Hypothalamus (tissue), 51 donors: ENCODE measurements around the gene NMNAT3.

Source experiments
- DNase-seq, 51 donors: peaks; one replicate each; lab custom pipeline; 2025; lab: John Stamatoyannopoulos, UW

The NMNAT3 gene

GRCh38 chr3:139676108-139676507, 1.7 kb downstream of the NMNAT3 start:
- no peak for DNase-seq

- peak in 2 of 51 donors; percentile 5 to 10 for DNase-seq
These were observed 2.4 kb downstream of the NMNAT3 start for GRCh38 chr3:139675327-139675726.

- DNase-seq = no peak
These were observed 3.1 kb downstream of the NMNAT3 start for GRCh38 chr3:139674571-139675260.

- DNase-seq = peak in 5 of 51 donors; percentile 1 to 9 (median 6)
These were observed 4.9 kb downstream of the NMNAT3 start for GRCh38 chr3:139672884-139673283.

DNA sequence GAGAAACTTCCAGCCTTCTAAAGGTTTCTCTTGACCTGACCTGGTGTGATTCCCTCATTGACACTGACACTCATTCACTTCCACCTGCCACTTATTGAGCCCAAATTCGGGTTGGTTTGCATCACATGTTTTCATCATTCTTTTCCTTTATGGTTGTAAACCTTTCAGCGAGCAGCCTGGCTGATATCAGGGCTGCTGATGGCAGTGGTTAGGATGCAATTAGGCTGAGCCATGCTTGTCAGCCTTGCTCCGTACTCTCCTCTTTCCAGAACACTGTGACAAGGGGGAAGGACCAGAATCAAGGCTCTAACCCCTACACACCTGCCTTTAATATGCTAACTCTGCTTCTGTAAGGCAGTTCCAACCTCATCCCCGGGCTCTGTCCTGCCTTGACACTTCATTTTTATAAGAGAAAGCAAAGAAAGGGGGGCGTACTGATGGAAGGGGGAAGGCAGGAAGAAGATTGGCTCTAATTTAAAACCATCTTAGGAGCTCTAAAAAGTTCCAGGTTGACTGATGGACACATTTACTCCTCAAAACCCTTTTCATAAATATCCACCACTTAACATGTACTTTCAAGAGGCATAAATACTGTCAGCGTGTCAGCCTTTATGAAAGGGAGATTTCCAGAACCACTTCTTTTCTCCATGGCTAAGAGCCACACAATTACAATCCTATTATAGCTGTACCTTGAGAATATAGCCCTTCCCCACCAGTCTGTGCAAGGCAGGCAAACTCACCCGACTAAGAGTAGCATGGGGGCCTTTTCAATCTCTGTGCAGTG, 5.7 kb downstream of the NMNAT3 start:
- DNase-seq = no peak

DNA sequence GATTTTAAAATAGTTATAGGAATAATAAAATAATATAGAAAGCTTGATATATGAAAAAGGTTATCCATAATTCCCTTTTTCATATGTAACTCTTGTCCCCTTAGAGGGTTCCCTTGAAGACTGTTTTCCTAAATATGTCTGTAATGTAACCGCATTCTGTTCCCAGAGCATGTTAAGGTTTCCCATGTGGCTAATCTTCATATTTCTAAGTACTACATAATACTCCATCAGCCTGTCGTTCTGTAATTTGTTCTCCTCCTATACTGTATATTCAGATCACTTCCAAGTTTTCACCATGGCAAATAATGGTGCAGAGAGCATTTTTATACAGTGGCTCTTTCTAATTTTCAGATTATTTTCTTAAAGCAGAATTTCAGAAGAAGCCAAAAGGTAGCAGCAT, 6.7 kb downstream of the NMNAT3 start:
- no peak for DNase-seq

DNA sequence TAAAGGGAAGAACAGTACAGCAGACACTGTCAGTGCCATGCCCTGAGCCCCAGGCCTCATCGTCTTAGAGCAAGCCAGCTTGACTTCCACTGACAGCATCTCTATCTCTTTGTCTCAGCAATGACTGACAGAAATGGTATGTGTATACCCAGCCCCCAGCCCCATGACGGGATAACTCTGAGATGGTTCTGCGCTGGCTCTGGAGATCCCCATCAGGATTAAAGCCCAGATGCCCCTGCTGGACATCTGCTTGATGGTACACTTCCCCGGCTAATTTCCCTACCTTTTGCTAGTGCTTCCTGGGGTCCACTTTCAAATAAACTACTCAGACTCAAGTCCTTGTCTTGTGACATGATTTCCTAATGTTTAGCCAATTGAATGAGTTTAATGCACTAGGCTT, 7.6 kb downstream of the NMNAT3 start:
- no peak for DNase-seq

DNA sequence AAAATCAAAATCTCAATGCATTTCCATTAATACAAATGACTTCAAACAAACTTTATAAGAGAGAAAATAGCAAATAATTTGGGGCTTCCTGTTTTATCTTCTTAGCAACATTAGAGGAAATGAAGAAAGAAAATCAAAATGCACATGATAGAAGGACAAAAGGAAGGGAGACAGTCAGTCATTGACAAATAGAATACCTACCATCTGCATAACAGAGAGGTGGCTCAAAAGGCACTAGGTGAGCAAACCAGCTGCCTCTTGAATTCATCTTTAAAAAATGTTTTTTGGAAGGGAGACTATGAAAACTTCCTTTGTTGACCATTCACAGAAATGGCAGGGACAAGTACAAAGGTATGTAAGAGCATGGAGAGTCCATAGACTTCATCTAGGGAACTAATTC, 9.4 kb downstream of the NMNAT3 start:
- DNase-seq = no peak

DNA sequence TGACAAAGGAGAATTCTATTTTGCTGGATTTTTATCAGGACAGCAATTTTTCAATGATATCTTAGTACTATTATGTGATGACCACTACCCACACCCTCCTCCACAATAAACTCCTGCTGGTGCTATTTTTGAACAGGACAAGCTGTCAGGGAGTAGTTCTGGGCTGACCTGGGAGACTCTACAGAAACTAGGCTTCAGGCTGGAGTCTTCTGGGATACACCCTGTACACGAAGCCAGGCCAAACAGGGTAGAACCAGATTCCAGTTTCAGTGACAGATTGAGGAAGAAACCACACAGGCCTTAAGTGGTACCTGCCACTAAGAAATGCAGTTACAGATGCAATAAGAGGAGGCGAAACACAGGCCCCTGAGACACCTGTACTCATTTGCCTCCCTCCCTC, 12.8 kb downstream of the NMNAT3 start:
- no peak for DNase-seq

GRCh38 chr3:139660269-139660668, 17.5 kb downstream of the NMNAT3 start:
- DNase-seq = no peak

DNA sequence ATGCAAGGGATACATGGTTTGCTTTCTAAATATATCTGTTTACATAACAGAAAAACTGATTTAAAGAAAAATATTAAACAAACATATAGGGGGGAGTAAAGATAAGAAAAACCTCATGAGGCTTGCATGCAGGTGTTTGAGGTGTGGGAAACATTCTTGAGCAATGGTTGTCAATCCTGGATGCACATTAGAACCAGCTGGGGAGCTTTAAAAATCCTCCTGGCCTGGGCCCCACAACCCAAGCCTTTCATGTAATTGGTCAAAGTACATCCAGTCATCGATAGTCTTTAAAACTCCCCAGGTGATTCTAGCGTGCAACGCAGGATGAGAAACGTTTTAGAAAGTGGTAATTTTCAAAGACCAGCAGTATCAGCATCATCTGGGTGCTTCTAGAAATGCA, 18.3 kb downstream of the NMNAT3 start:
- DNase-seq = no peak

DNA sequence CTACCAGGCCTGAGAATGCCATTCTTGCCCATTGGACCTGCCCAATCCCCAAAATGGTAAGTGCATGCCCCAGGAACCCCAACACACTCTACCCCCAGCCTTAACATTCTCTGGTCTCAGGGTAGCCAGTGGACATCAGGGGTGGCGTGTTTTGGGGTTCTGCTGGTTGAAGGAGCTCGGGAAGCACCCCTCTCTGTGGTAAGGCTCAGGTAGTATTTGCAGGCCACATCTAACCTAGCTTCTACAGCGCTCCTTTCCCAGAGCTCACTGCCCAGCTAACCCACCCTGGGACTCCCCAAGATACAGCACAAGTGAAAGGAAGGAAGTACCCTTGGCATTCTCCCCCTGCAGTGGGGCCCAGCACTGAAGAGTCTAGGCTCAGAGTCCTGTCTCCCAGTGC, 19.8 kb downstream of the NMNAT3 start:
- no peak for DNase-seq

GRCh38 chr3:139657434-139657833, 20.3 kb downstream of the NMNAT3 start:
- DNase-seq = no peak

GRCh38 chr3:139655909-139656595, 21.7 kb downstream of the NMNAT3 start:
- no peak for DNase-seq

- no peak for DNase-seq
These were observed 23.0 kb downstream of the NMNAT3 start for GRCh38 chr3:139654637-139655365.

DNA sequence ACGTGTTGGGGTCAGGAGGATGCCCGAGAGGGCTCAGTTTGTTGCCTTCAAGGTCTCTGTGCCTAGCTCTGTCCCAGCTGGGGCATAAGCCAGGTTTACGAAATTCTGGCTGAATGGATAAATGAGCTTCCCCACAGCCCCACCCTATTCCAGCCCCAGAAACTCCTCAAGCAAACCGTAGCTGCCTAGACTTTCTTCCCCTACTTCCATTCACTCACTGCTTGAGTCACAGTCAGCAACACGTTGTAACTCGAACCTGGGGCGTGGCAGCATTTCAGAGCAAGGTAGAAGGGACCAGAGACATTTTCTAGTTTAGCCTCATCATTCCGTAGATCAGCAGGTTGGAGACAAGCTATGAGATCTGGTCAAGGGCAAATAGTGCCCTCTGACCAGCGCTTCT, 24.2 kb downstream of the NMNAT3 start:
- DNase-seq = no peak

DNA sequence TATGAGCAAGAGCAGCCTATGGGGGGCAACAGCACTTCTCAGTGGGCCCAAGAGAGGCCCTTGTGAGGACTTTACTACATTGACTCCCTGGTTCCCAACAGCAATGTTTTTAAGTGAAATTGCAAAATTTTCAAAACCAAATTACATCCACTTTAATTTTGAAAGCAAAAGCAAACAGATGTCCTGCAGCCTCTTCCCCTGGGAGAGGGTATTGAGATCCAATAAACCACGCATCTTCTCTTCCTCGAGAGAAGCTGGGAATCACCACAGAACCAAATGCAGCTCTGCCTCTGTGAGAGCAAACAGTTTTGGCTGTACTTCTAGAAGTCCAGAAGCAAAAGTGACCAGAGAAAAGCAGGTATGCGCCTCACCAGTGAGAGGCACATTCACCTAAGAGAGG, 25.2 kb downstream of the NMNAT3 start:
- no peak for DNase-seq

- DNase-seq = no peak
These were observed 29.8 kb downstream of the NMNAT3 start for GRCh38 chr3:139647866-139648435.

- DNase-seq = no peak
These were observed 31.3 kb downstream of the NMNAT3 start for GRCh38 chr3:139646512-139646911.

- DNase-seq = no peak
These were observed 34.8 kb downstream of the NMNAT3 start for GRCh38 chr3:139642996-139643395.

GRCh38 chr3:139640456-139640855, 37.3 kb downstream of the NMNAT3 start:
- no peak for DNase-seq
